HEK293 (cell line): ENCODE measurements around the gene INPP5A.

Source experiments
- BCL11A ChIP-seq: fragments of 450-650 bp; formaldehyde crosslinking; IDR thresholded peaks from 2 replicates; pipeline ENCODE4 v1.5.1; 2016; ENCODE audit warnings: low read depth, missing biosample characterization, missing genetic modification characterization
- WT1 ChIP-seq: fragments of 450-650 bp; formaldehyde crosslinking; IDR thresholded peaks from 2 replicates; pipeline ENCODE4 v1.5.1; 2016; ENCODE audit warnings: missing biosample characterization, missing genetic modification characterization
- ZBTB17 ChIP-seq: fragments of 450-650 bp; formaldehyde crosslinking; IDR thresholded peaks from 2 replicates; pipeline ENCODE4 v1.5.1; 2016; ENCODE audit warnings: missing biosample characterization, missing genetic modification characterization
- ZBTB20 ChIP-seq: fragments of 450-650 bp; formaldehyde crosslinking; IDR thresholded peaks from 2 replicates; pipeline ENCODE4 v1.5.1; 2016; ENCODE audit warnings: missing biosample characterization, missing genetic modification characterization
- ZBTB8A ChIP-seq: fragments of 450-650 bp; formaldehyde crosslinking; IDR thresholded peaks from 2 replicates; pipeline ENCODE4 v1.5.1; 2016; ENCODE audit warnings: missing biosample characterization, missing genetic modification characterization
- ZFP3 ChIP-seq: fragments of 450-650 bp; formaldehyde crosslinking; IDR thresholded peaks from 2 replicates; pipeline ENCODE4 v1.5.1; 2016; ENCODE audit warnings: low read depth, missing biosample characterization, missing genetic modification characterization
- ZNF174 ChIP-seq: fragments of 450-650 bp; formaldehyde crosslinking; IDR thresholded peaks from 2 replicates; pipeline ENCODE4 v1.5.0; 2017; ENCODE audit warnings: missing biosample characterization, mild to moderate bottlenecking, missing genetic modification characterization
- ZNF214 ChIP-seq: fragments of 450-650 bp; formaldehyde crosslinking; IDR thresholded peaks from 2 replicates; pipeline ENCODE4 v1.5.1; 2017; ENCODE audit warnings: missing biosample characterization, mild to moderate bottlenecking, missing genetic modification characterization, borderline replicate concordance
- ZNF23 ChIP-seq: fragments of 450-650 bp; formaldehyde crosslinking; IDR thresholded peaks from 2 replicates; pipeline ENCODE4 v1.5.1; 2016; ENCODE audit warnings: missing biosample characterization, missing genetic modification characterization, borderline replicate concordance
- ZNF292 ChIP-seq: fragments of 450-650 bp; formaldehyde crosslinking; IDR thresholded peaks from 2 replicates; pipeline ENCODE4 v1.5.1; 2016; ENCODE audit warnings: low read depth, missing biosample characterization, missing genetic modification characterization, borderline replicate concordance
- ZNF366 ChIP-seq: fragments of 450-650 bp; formaldehyde crosslinking; conservative IDR thresholded peaks from 2 replicates; pipeline ENCODE4 v1.5.1; 2016; ENCODE audit warnings: missing biosample characterization, missing genetic modification characterization
- ZNF596 ChIP-seq: fragments of 450-650 bp; IDR thresholded peaks from 2 replicates; pipeline ENCODE4 v1.5.0; 2018; ENCODE audit warnings: missing biosample characterization, mild to moderate bottlenecking, missing genetic modification characterization, moderate library complexity
- ZNF600 ChIP-seq: fragments of 450-650 bp; formaldehyde crosslinking; IDR thresholded peaks from 2 replicates; pipeline ENCODE4 v1.5.1; 2016; ENCODE audit warnings: missing biosample characterization, missing genetic modification characterization
- ZNF629 ChIP-seq: fragments of 450-650 bp; formaldehyde crosslinking; IDR thresholded peaks from 2 replicates; pipeline ENCODE4 v1.5.1; 2017; ENCODE audit warnings: missing biosample characterization, missing genetic modification characterization
- ZNF785 ChIP-seq: fragments of 450-650 bp; formaldehyde crosslinking; IDR thresholded peaks from 2 replicates; pipeline ENCODE4 v1.5.1; 2016; ENCODE audit warnings: missing biosample characterization, missing genetic modification characterization
- ZNF837 ChIP-seq: fragments of 450-650 bp; formaldehyde crosslinking; IDR thresholded peaks from 2 replicates; pipeline ENCODE4 v1.5.1; 2016; ENCODE audit warnings: missing biosample characterization, missing genetic modification characterization
- ZSCAN30 ChIP-seq: fragments of 450-650 bp; IDR thresholded peaks from 2 replicates; pipeline ENCODE4 v1.5.1; 2018; ENCODE audit warnings: missing biosample characterization, mild to moderate bottlenecking, missing genetic modification characterization, moderate library complexity
- TF ChIP-seq, protein P1 (sequence below): fragments of 450-650 bp; formaldehyde crosslinking; IDR thresholded peaks from 2 replicates; pipeline ENCODE4 v1.5.1; 2016; ENCODE audit warnings: missing biosample characterization, missing genetic modification characterization
- TF ChIP-seq, protein P2 (sequence below): fragments of 450-650 bp; formaldehyde crosslinking; IDR thresholded peaks from 2 replicates; pipeline ENCODE4 v1.5.1; 2016; ENCODE audit warnings: missing biosample characterization, missing genetic modification characterization
- TF ChIP-seq, protein P3 (sequence below): fragments of 450-650 bp; formaldehyde crosslinking; IDR thresholded peaks from 2 replicates; pipeline ENCODE4 v1.5.1; 2016; ENCODE audit warnings: missing biosample characterization, missing genetic modification characterization
- TF ChIP-seq, protein P4 (sequence below): fragments of 450-650 bp; formaldehyde crosslinking; IDR thresholded peaks from 2 replicates; pipeline ENCODE4 v1.5.1; 2017; ENCODE audit warnings: missing biosample characterization, missing genetic modification characterization
- TF ChIP-seq, protein P5 (sequence below): fragments of 450-650 bp; formaldehyde crosslinking; IDR thresholded peaks from 2 replicates; pipeline ENCODE4 v1.5.1; 2017; ENCODE audit warnings: missing biosample characterization, mild to moderate bottlenecking, missing genetic modification characterization, moderate library complexity
- TF ChIP-seq, protein P6 (sequence below): fragments of 450-650 bp; formaldehyde crosslinking; IDR thresholded peaks from 2 replicates; pipeline ENCODE4 v1.5.1; 2016; ENCODE audit warnings: missing biosample characterization, missing genetic modification characterization, low read depth
- TF ChIP-seq, protein P7 (sequence below): fragments of 450-650 bp; formaldehyde crosslinking; IDR thresholded peaks from 2 replicates; pipeline ENCODE4 v1.5.1; 2016; ENCODE audit warnings: missing biosample characterization, missing genetic modification characterization

The INPP5A gene

DNA sequence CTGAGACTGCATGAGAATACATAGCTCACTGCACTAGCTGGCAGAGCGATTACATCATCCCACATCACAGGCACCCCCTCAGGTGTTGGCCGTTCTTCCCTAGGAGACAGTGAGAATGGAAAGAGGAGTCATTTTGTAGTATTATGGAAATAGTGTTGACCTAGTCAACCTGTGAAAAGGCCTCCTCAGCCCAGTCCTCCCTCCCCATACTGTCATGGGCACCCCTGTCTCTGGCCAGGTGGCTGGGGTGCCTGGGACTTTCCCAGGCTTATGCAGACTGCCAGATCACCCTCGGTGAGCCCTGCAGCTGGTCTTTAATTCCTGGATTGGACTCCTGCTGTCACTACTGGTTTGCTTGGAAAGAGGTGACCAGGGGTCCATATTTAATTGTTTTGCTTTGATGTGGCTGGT, 4.0 kb downstream of the INPP5A start (continued):
- TF ChIP-seq, protein P1, sequence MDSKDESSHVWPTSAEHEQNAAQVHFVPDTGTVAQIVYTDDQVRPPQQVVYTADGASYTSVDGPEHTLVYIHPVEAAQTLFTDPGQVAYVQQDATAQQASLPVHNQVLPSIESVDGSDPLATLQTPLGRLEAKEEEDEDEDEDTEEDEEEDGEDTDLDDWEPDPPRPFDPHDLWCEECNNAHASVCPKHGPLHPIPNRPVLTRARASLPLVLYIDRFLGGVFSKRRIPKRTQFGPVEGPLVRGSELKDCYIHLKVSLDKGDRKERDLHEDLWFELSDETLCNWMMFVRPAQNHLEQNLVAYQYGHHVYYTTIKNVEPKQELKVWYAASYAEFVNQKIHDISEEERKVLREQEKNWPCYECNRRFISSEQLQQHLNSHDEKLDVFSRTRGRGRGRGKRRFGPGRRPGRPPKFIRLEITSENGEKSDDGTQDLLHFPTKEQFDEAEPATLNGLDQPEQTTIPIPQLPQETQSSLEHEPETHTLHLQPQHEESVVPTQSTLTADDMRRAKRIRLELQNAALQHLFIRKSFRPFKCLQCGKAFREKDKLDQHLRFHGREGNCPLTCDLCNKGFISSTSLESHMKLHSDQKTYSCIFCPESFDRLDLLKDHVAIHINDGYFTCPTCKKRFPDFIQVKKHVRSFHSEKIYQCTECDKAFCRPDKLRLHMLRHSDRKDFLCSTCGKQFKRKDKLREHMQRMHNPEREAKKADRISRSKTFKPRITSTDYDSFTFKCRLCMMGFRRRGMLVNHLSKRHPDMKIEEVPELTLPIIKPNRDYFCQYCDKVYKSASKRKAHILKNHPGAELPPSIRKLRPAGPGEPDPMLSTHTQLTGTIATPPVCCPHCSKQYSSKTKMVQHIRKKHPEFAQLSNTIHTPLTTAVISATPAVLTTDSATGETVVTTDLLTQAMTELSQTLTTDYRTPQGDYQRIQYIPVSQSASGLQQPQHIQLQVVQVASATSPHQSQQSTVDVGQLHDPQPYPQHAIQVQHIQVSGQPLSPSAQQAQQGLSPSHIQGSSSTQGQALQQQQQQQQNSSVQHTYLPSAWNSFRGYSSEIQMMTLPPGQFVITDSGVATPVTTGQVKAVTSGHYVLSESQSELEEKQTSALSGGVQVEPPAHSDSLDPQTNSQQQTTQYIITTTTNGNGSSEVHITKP: peak; percentile 59; the same call in 1 of the 2 replicates
- TF ChIP-seq ZNF596 (tag by site-specific recombination): no peak
- TF ChIP-seq ZNF292: no peak
- TF ChIP-seq, protein P2, sequence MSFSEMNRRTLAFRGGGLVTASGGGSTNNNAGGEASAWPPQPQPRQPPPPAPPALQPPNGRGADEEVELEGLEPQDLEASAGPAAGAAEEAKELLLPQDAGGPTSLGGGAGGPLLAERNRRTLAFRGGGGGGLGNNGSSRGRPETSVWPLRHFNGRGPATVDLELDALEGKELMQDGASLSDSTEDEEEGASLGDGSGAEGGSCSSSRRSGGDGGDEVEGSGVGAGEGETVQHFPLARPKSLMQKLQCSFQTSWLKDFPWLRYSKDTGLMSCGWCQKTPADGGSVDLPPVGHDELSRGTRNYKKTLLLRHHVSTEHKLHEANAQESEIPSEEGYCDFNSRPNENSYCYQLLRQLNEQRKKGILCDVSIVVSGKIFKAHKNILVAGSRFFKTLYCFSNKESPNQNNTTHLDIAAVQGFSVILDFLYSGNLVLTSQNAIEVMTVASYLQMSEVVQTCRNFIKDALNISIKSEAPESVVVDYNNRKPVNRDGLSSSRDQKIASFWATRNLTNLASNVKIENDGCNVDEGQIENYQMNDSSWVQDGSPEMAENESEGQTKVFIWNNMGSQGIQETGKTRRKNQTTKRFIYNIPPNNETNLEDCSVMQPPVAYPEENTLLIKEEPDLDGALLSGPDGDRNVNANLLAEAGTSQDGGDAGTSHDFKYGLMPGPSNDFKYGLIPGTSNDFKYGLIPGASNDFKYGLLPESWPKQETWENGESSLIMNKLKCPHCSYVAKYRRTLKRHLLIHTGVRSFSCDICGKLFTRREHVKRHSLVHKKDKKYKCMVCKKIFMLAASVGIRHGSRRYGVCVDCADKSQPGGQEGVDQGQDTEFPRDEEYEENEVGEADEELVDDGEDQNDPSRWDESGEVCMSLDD (tag by site-specific recombination): no peak
- no peak for TF ChIP-seq ZNF600
- TF ChIP-seq, protein P3, sequence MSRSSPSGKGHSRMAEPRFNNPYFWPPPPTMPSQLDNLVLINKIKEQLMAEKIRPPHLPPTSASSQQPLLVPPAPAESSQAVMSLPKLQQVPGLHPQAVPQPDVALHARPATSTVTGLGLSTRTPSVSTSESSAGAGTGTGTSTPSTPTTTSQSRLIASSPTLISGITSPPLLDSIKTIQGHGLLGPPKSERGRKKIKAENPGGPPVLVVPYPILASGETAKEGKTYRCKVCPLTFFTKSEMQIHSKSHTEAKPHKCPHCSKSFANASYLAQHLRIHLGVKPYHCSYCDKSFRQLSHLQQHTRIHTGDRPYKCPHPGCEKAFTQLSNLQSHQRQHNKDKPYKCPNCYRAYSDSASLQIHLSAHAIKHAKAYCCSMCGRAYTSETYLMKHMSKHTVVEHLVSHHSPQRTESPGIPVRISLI (tag by site-specific recombination): no peak
- TF ChIP-seq WT1: no peak
- peak; percentile 40; the same call in 1 of the 2 replicates for TF ChIP-seq ZBTB8A (tag by site-specific recombination)
- TF ChIP-seq ZNF785 (tag by site-specific recombination): no peak
- TF ChIP-seq ZBTB17 (tag by site-specific recombination): 0 out of 2 replicates have a peak, but pooled peaks have one; percentile 49
- TF ChIP-seq ZNF23: no peak
- TF ChIP-seq ZNF214: no peak
- TF ChIP-seq ZNF174 (tag by site-specific recombination): no peak
- TF ChIP-seq ZSCAN30 (tag by site-specific recombination): no peak
- TF ChIP-seq, protein P4, sequence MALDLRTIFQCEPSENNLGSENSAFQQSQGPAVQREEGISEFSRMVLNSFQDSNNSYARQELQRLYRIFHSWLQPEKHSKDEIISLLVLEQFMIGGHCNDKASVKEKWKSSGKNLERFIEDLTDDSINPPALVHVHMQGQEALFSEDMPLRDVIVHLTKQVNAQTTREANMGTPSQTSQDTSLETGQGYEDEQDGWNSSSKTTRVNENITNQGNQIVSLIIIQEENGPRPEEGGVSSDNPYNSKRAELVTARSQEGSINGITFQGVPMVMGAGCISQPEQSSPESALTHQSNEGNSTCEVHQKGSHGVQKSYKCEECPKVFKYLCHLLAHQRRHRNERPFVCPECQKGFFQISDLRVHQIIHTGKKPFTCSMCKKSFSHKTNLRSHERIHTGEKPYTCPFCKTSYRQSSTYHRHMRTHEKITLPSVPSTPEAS (tag by site-specific recombination): no peak
- TF ChIP-seq, protein P5, sequence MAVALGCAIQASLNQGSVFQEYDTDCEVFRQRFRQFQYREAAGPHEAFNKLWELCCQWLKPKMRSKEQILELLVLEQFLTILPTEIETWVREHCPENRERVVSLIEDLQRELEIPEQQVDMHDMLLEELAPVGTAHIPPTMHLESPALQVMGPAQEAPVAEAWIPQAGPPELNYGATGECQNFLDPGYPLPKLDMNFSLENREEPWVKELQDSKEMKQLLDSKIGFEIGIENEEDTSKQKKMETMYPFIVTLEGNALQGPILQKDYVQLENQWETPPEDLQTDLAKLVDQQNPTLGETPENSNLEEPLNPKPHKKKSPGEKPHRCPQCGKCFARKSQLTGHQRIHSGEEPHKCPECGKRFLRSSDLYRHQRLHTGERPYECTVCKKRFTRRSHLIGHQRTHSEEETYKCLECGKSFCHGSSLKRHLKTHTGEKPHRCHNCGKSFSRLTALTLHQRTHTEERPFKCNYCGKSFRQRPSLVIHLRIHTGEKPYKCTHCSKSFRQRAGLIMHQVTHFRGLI (tag by site-specific recombination): peak; percentile 59; the same call in 1 of the 2 replicates
- peak; percentile 48; the same call in 1 of the 2 replicates for TF ChIP-seq ZNF366
- peak; percentile 68 for TF ChIP-seq ZNF629 (tag by site-specific recombination)
- TF ChIP-seq, protein P6, sequence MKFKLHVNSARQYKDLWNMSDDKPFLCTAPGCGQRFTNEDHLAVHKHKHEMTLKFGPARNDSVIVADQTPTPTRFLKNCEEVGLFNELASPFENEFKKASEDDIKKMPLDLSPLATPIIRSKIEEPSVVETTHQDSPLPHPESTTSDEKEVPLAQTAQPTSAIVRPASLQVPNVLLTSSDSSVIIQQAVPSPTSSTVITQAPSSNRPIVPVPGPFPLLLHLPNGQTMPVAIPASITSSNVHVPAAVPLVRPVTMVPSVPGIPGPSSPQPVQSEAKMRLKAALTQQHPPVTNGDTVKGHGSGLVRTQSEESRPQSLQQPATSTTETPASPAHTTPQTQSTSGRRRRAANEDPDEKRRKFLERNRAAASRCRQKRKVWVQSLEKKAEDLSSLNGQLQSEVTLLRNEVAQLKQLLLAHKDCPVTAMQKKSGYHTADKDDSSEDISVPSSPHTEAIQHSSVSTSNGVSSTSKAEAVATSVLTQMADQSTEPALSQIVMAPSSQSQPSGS: peak; percentile 84
- TF ChIP-seq, protein P7, sequence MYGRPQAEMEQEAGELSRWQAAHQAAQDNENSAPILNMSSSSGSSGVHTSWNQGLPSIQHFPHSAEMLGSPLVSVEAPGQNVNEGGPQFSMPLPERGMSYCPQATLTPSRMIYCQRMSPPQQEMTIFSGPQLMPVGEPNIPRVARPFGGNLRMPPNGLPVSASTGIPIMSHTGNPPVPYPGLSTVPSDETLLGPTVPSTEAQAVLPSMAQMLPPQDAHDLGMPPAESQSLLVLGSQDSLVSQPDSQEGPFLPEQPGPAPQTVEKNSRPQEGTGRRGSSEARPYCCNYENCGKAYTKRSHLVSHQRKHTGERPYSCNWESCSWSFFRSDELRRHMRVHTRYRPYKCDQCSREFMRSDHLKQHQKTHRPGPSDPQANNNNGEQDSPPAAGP (tag by site-specific recombination): no peak
- no peak for TF ChIP-seq ZFP3
- TF ChIP-seq ZBTB20 (tag by site-specific recombination): no peak
- TF ChIP-seq BCL11A: no peak
- TF ChIP-seq ZNF837: no peak
